ENCODE data around the gene MARCHF6. TPM values are rescaled to one million over a fixed set of nuclear protein-coding genes. Genes with fewer than 3 reads are reported as not detected.

MARCHF6 gene
- total and polyA plus RNA-seq, 9 of the 15 experiments (the other 6 are each of a cell fraction or from before 2014, with no cell fraction given), result 74.1 to 456 (median 116) TPM

DNA sequence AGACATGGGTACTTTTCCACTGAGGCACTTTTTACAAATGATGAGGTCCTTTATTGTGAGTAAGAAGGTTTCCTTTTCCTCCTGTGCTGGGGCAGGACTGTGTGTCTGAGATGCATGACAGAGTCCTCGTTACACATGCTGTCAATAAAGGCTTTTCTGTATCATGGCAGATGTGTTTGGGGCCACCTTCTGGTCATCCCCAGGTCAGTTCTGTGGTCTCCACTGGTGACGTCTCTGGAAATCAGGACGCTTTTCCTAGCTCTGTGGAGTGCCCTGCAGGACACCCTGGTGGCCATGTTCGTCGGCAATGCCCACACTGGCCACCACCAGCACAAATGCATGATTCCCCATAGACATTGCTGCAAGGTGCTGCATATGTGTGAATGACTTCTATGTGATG is 48.6 kb upstream of the MARCHF6 start (continued):
- TF ChIP-seq CHD7 (IDR thresholded peaks at IDR 0.05; ENCODE audit: low read depth, low read length) (no peak), HNRNPLL (IDR thresholded peaks at IDR 0.05; ENCODE audit: low read depth, low read length, poor library complexity, severe bottlenecking) (no peak), FOXM1 (IDR thresholded peaks at IDR 0.05; ENCODE audit: low read depth) (0 out of 2 replicates have a peak, but pooled peaks have one; percentile 10), FOXM1 (CRISPR knock-in tag; IDR thresholded peaks at IDR 0.05; ENCODE audit: low read depth) (no peak), TAF1 (IDR thresholded peaks at IDR 0.05; ENCODE audit: control insufficient read depth, extremely low read depth, insufficient read depth, low read length, severe bottlenecking) (peak; percentile 19), HDGF (IDR thresholded peaks at IDR 0.05) (0 out of 2 replicates have a peak, but pooled peaks have one; percentile 17), ARNT (IDR thresholded peaks at IDR 0.05) (peak in 1 of 2 experiments; percentile 57; a peak in 1 of 4 replicates), MLLT1 (IDR thresholded peaks at IDR 0.05) (peak in 1 of 2 experiments; percentile 39; a peak in 1 of 4 replicates), RBM34 (IDR thresholded peaks at IDR 0.05; ENCODE audit: borderline replicate concordance, insufficient read depth, low read length) (no peak), E2F1 (CRISPR knock-in tag; IDR thresholded peaks at IDR 0.05) (no peak), SP2 (IDR thresholded peaks at IDR 0.05; ENCODE audit: extremely low read depth, low read depth, low read length, poor library complexity, severe bottlenecking) (no peak), ZEB2 (IDR thresholded peaks at IDR 0.05) (no peak)
